ENCODE results near the gene TSPAN2. TPM values are rescaled to one million over a fixed set of nuclear protein-coding genes. Genes with fewer than 3 reads are reported as not detected.

Gene TSPAN2
- total RNA-seq, 2 donors from 2014 or later = 7.1 to 10.7 TPM

- Histone ChIP-seq H3K27me3 (ENCODE audit: control insufficient read depth, insufficient read depth, low read length, poor library complexity, severe bottlenecking) (no peaks in the 10 kb centered on the region), H3K4me3 (ENCODE audit: low read length) (no peak overlapping the region), H3K27ac (ENCODE audit: low read depth, low read length) (no peak overlapping the region), H3K9me3 (ENCODE audit: control insufficient read depth, low read length) (no peaks in the 10 kb centered on the region), H3K4me1 (ENCODE audit: control insufficient read depth, insufficient read depth, low read length) (peaks cover 5% of the 10 kb centered on the region), H3K36me3 (ENCODE audit: control insufficient read depth, insufficient read depth, low read length) (no peaks in the 10 kb centered on the region), H3K9ac (ENCODE audit: extremely low read depth, low read length, poor library complexity, severe bottlenecking) (no peak overlapping the region)
- 89% methylated on average over 1 of the region's 1 CpG; no CpG with 5 or more reads in 1 of the 2 experiments for WGBS, 2 experiments (ENCODE audit: insufficient coverage in 1 of 2, insufficient read length in 1 of 2)
- no peak overlapping the region for H3K4me3 Mint-ChIP-seq
- H3K9me3 Mint-ChIP-seq = no peaks in the 10 kb centered on the region
- H3K27ac Mint-ChIP-seq = no peak overlapping the region
- peaks cover 4% of the 10 kb centered on the region for H3K27me3 Mint-ChIP-seq (ENCODE audit: insufficient read depth)
- H3K4me1 Mint-ChIP-seq = no peaks in the 10 kb centered on the region
- no peak for DNase-seq
- TF ChIP-seq, protein P1, sequence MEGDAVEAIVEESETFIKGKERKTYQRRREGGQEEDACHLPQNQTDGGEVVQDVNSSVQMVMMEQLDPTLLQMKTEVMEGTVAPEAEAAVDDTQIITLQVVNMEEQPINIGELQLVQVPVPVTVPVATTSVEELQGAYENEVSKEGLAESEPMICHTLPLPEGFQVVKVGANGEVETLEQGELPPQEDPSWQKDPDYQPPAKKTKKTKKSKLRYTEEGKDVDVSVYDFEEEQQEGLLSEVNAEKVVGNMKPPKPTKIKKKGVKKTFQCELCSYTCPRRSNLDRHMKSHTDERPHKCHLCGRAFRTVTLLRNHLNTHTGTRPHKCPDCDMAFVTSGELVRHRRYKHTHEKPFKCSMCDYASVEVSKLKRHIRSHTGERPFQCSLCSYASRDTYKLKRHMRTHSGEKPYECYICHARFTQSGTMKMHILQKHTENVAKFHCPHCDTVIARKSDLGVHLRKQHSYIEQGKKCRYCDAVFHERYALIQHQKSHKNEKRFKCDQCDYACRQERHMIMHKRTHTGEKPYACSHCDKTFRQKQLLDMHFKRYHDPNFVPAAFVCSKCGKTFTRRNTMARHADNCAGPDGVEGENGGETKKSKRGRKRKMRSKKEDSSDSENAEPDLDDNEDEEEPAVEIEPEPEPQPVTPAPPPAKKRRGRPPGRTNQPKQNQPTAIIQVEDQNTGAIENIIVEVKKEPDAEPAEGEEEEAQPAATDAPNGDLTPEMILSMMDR (conservative IDR thresholded peaks at IDR 0.05) = no peak
- H3K36me3 Mint-ChIP-seq (ENCODE audit: low read depth) = no peaks in the 10 kb centered on the region
Observed at GRCh38 chr1:115035652-115036051, 53.7 kb downstream of the TSPAN2 start.

- Mint-ChIP-seq H3K27ac (no peak overlapping the region), H3K4me1 (no peaks in the 10 kb centered on the region), H3K27me3 (ENCODE audit: insufficient read depth) (peaks cover 4% of the 10 kb centered on the region), H3K4me3 (no peak overlapping the region), H3K9me3 (no peaks in the 10 kb centered on the region), H3K36me3 (ENCODE audit: low read depth) (no peaks in the 10 kb centered on the region)
- Histone ChIP-seq H3K9me3 (ENCODE audit: control insufficient read depth, low read length) (no peaks in the 10 kb centered on the region), H3K4me1 (ENCODE audit: control insufficient read depth, insufficient read depth, low read length) (no peaks in the 10 kb centered on the region), H3K9ac (ENCODE audit: extremely low read depth, low read length, poor library complexity, severe bottlenecking) (no peak overlapping the region), H3K27ac (ENCODE audit: low read depth, low read length) (no peak overlapping the region), H3K36me3 (ENCODE audit: control insufficient read depth, insufficient read depth, low read length) (no peaks in the 10 kb centered on the region), H3K27me3 (ENCODE audit: control insufficient read depth, insufficient read depth, low read length, poor library complexity, severe bottlenecking) (no peaks in the 10 kb centered on the region), H3K4me3 (ENCODE audit: low read length) (no peak overlapping the region)
- WGBS, 2 experiments (ENCODE audit: insufficient coverage in 1 of 2, insufficient read length in 1 of 2) = 80% methylated on average over 2 of the region's 2 CpGs; no CpG with 5 or more reads in 1 of the 2 experiments
- no peak for DNase-seq
- TF ChIP-seq, protein P1 (conservative IDR thresholded peaks at IDR 0.05) = no peak
Observed at GRCh38 chr1:115031595-115031994, 57.7 kb downstream of the TSPAN2 start.

- Histone ChIP-seq H3K9ac (ENCODE audit: extremely low read depth, low read length, poor library complexity, severe bottlenecking) (no peak within 1 kb of the TSS), H3K9me3 (ENCODE audit: control insufficient read depth, low read length) (no peaks in the 10 kb centered on the region), H3K27ac (ENCODE audit: low read depth, low read length) (no peak within 1 kb of the TSS), H3K4me1 (ENCODE audit: control insufficient read depth, insufficient read depth, low read length) (no peaks in the 10 kb centered on the region), H3K27me3 (ENCODE audit: control insufficient read depth, insufficient read depth, low read length, poor library complexity, severe bottlenecking) (no peaks in the 10 kb centered on the region), H3K4me3 (ENCODE audit: low read length) (no peak within 1 kb of the TSS), H3K36me3 (ENCODE audit: control insufficient read depth, insufficient read depth, low read length) (no peaks in the 10 kb centered on the region)
- Mint-ChIP-seq H3K9me3 (no peaks in the 10 kb centered on the region), H3K27ac (no peak within 1 kb of the TSS), H3K4me1 (no peaks in the 10 kb centered on the region), H3K4me3 (no peak within 1 kb of the TSS), H3K36me3 (ENCODE audit: low read depth) (no peaks in the 10 kb centered on the region), H3K27me3 (ENCODE audit: insufficient read depth) (peaks cover 4% of the 10 kb centered on the region)
- TF ChIP-seq, protein P1 (conservative IDR thresholded peaks at IDR 0.05) = no peak
- no peak for DNase-seq
Observed at GRCh38 chr1:115029526-115029925, 59.8 kb downstream of the TSPAN2 start, which contains the start of gene TSHB. Gene TSHB (plus strand): TSS chr1:115029826. CDS start chr1:115033363, 3,537 bp downstream.
